Transverse colon (tissue), 4 donors: ENCODE measurements around the gene ZNF544. TPM values are rescaled to one million over a fixed set of nuclear protein-coding genes. Genes with fewer than 3 reads are reported as not detected.

Experiments used
- DNase-seq: peaks from one replicate; pipeline ENCODE4 v3.0.0-alpha.2; 2019
- H3K27ac ChIP-seq, 4 donors: fragments of 200-600 bp; sonication (generic); 2 replicates each; pipeline ENCODE4 v1.5.1; 2016 to 2018; ENCODE audit warnings: inconsistent platforms in 4 of 4
- H3K27me3 ChIP-seq: fragments of 200-600 bp; sonication (generic); 2 replicates; pipeline ENCODE4 v1.5.1; 2017; ENCODE audit warnings: inconsistent platforms
- H3K36me3 ChIP-seq, 4 donors: fragments of 200-600 bp; sonication (generic); 2 replicates each; pipeline ENCODE4 v1.5.1; 2017 to 2019; ENCODE audit warnings: inconsistent platforms in 4 of 4
- H3K4me1 ChIP-seq, 4 donors: fragments of 200-600 bp; sonication (generic); 2 replicates each; pipeline ENCODE4 v1.5.1; 2017 to 2020; ENCODE audit warnings: inconsistent platforms in 4 of 4
- H3K4me3 ChIP-seq, 4 donors: fragments of 200-600 bp; sonication (generic); 1 replicate in 1 of 4; 2 replicates in 3 of 4; pipeline versions ENCODE4 v1.5.1 to v1.6.1; 2017 to 2019; ENCODE audit warnings: inconsistent platforms in 4 of 4
- H3K9me3 ChIP-seq, 2 donors: fragments of 200-600 bp; sonication (generic); 2 replicates each; pipeline ENCODE4 v1.5.1; 2017 to 2019; ENCODE audit warnings: inconsistent platforms in 2 of 2
- EP300 ChIP-seq: sonication (generic); formaldehyde crosslinking; IDR thresholded peaks from one replicate; pipeline ENCODE4 v1.6.1; 2017; ENCODE audit warnings: antibody characterized with exemption, low read depth
- POLR2A ChIP-seq: fragments of 450-650 bp; IDR thresholded peaks from one replicate; pipeline ENCODE4 v1.6.1; 2016; ENCODE audit warnings: antibody characterized with exemption, mild to moderate bottlenecking, moderate library complexity
- POLR2AphosphoS5 ChIP-seq, 3 donors: sonication (generic); formaldehyde crosslinking; IDR thresholded peaks; one replicate each; pipeline ENCODE4 v1.6.1; 2016; ENCODE audit warnings: antibody characterized with exemption in 3 of 3
- WGBS, 2 donors: methylation state at CpG; one replicate each; pipeline ENCODE4 v1.1.5; 2018; ENCODE audit warnings: low coverage in 1 of 2; 5-methylcytosine and 5-hydroxymethylcytosine counted together
- in situ Hi-C, 4 donors: fragments of 200-750 bp; cut with MboI; loops; one replicate each; pipeline versions ENCODE4 v1.15.0 to v1.15.1; 2017; ENCODE audit warnings: low sequenced_read_pairs in 3 of 4, low pct_ligation_motif_present in 1 of 4, low pct_unique_long_range_greater_than_20kb in 1 of 4
- intact Hi-C: fragments of 100-400 bp; cut with DNase I; formaldehyde crosslinking; loops from one replicate; pipeline ENCODE4 v1.15.1; 2023; ENCODE audit warnings: low total_unique reads
- total RNA-seq, 4 donors: library from RNA; depleted of rRNA; stranded (reverse); fragments of >200 nt; gene quantifications; one replicate each; pipeline ENCODE4 v1.1.0, GENCODE V29; 2016
- TF ChIP-seq, protein P1 (sequence below), 5 experiments: fragments of 200-600 bp in 3 of 5; fragments of 450-650 bp in 2 of 5; sonication (generic) in 3 of 5; IDR thresholded peaks; 1 replicate in 2 of 5; 2 replicates in 3 of 5; pipeline ENCODE4 v1.5.1; 2016 to 2017; ENCODE audit warnings: antibody characterized with exemption in 5 of 5, inconsistent platforms in 3 of 5, mild to moderate bottlenecking in 2 of 5, moderate library complexity in 1 of 5

Gene ZNF544
- total RNA-seq, 4 donors from 2014 or later: 8.6 to 62.3 (median 25.1) TPM

DNA sequence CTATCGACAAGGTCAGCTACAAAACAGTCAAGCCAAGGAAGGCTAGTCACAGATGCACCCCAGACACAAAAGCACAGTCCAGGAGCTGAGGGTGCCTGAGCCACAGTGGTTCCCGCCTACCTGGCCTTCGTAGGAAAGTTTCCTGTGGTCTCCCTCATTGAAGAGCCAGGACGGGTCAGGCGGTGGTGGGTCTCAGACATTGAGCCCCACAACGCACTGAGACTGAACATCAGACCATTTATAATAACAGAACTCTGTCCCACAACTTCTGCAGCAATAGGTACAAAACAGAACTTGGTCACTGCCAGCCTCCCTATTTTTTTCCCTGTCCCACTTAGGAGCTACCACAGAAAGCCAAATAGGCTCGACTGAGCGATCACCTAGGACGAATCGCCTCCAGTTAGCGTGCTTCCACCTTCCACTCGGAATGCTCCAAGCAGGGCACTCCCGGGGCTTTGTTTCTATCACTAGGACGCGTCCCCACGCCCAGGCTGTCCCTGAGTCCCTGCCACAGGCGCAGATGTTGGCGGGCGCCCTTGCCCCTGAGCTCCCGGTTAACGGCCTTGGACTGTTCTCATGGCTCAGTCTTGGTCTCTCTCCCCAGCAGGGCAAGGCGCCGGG is 640 bp upstream of the ZNF544 start:
- peak overlapping the region; percentile 68 to 75 (median 71) for H3K4me3 ChIP-seq
- 14 to 57% methylated on average over 1 to 20 of the region's 23 CpGs for WGBS, 2 donors
- intact Hi-C loops: no loop called here

GRCh38 chr19:58229255-58229639 is 533 bp downstream of the ZNF544 start:
- DNase-seq: no peak
- TF ChIP-seq, protein P1, sequence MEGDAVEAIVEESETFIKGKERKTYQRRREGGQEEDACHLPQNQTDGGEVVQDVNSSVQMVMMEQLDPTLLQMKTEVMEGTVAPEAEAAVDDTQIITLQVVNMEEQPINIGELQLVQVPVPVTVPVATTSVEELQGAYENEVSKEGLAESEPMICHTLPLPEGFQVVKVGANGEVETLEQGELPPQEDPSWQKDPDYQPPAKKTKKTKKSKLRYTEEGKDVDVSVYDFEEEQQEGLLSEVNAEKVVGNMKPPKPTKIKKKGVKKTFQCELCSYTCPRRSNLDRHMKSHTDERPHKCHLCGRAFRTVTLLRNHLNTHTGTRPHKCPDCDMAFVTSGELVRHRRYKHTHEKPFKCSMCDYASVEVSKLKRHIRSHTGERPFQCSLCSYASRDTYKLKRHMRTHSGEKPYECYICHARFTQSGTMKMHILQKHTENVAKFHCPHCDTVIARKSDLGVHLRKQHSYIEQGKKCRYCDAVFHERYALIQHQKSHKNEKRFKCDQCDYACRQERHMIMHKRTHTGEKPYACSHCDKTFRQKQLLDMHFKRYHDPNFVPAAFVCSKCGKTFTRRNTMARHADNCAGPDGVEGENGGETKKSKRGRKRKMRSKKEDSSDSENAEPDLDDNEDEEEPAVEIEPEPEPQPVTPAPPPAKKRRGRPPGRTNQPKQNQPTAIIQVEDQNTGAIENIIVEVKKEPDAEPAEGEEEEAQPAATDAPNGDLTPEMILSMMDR (IDR thresholded peaks at IDR 0.05): no peak
- no peak for TF ChIP-seq POLR2AphosphoS5 (IDR thresholded peaks at IDR 0.05)
- TF ChIP-seq POLR2A: no peak
- TF ChIP-seq EP300: no peak
- H3K4me1 ChIP-seq: peaks cover 0 to 13% (median 9%) of the 10 kb centered on the region in 4 donors
- H3K27me3 ChIP-seq: no peaks in the 10 kb centered on the region
- intact Hi-C loops (no loop called here), in situ Hi-C loops (no loop called here)
- H3K4me3 ChIP-seq: peak overlapping the region; percentile 68 to 75 (median 71)
- 52 to 60% methylated on average over 1 to 11 of the region's 13 CpGs for WGBS, 2 donors
- peak overlapping the region; percentile 70 to 85 (median 78) for H3K27ac ChIP-seq
- H3K36me3 ChIP-seq: peaks cover 0 to 45% (median 23%) of the 10 kb centered on the region in 4 donors
- H3K9me3 ChIP-seq: peaks cover 30 to 60% of the 10 kb centered on the region in 2 donors

More for the DNA sequence above, 640 bp upstream of the ZNF544 start:
- DNase-seq: no peak
- TF ChIP-seq POLR2A (no peak), EP300 (no peak), POLR2AphosphoS5 (IDR thresholded peaks at IDR 0.05) (no peak)
- TF ChIP-seq, protein P1 (IDR thresholded peaks at IDR 0.05): no peak
- Histone ChIP-seq H3K27me3 (no peaks in the 10 kb centered on the region), H3K27ac (peak overlapping the region; percentile 70 to 85 (median 78)), H3K4me1 (peaks cover 0 to 13% (median 9%) of the 10 kb centered on the region in 4 donors), H3K9me3 (peaks cover 28 to 57% of the 10 kb centered on the region in 2 donors), H3K36me3 (peaks cover 0 to 33% (median 18%) of the 10 kb centered on the region in 4 donors)
- in situ Hi-C loops: no loop called here

DNA sequence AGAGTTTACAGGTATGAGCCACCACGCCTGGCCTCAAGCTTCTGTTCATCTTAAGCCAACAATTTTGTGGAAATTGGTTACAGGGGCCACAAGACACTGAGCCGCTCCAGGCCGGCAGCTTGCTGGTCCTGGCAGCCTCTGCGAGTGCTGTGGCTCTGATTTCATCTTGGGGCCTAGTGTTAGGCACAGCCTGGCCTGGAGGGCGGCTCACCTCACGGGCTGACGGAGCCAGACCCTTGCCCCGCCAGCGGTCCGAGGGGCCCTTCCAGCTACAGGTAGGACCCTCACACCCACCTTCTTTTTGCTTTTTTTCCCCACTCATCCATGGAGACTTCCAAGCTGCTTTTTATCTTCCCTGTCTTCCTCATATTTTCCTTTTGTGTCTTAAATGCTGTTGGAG is 8.6 kb downstream of the ZNF544 start:
- no peaks in the 10 kb centered on the region for H3K27me3 ChIP-seq
- in situ Hi-C loops: no loop called here
- no peak overlapping the region for H3K27ac ChIP-seq
- peaks cover 0 to 82% (median 41%) of the 10 kb centered on the region in 4 donors for H3K36me3 ChIP-seq
- intact Hi-C loops: no loop called here
- 94 to 100% methylated on average over 1 to 10 of the region's 10 CpGs for WGBS, 2 donors
- TF ChIP-seq EP300 (no peak), POLR2A (no peak), POLR2AphosphoS5 (IDR thresholded peaks at IDR 0.05) (no peak)
- TF ChIP-seq, protein P1 (IDR thresholded peaks at IDR 0.05): no peak
- H3K9me3 ChIP-seq: peaks cover 67 to 88% of the 10 kb centered on the region in 2 donors
- no peak for DNase-seq
- no peaks in the 10 kb centered on the region for H3K4me1 ChIP-seq
- H3K4me3 ChIP-seq: no peak overlapping the region

GRCh38 chr19:58243351-58243750 is 14.6 kb downstream of the ZNF544 start:
- Histone ChIP-seq H3K4me1 (no peaks in the 10 kb centered on the region), H3K9me3 (peaks cover 77 to 98% of the 10 kb centered on the region in 2 donors), H3K36me3 (peaks cover 2 to 89% (median 49%) of the 10 kb centered on the region in 4 donors), H3K27ac (no peak overlapping the region), H3K27me3 (no peaks in the 10 kb centered on the region), H3K4me3 (no peak overlapping the region)
- TF ChIP-seq, protein P1 (IDR thresholded peaks at IDR 0.05): no peak
- TF ChIP-seq POLR2AphosphoS5 (IDR thresholded peaks at IDR 0.05) (no peak), EP300 (no peak), POLR2A (no peak)
- WGBS, 2 donors: 98 to 100% methylated on average over 2 to 6 of the region's 6 CpGs
- intact Hi-C loops (no loop called here), in situ Hi-C loops (no loop called here)
- DNase-seq: no peak
